ENCODE data around the gene TCIRG1.

DNA sequence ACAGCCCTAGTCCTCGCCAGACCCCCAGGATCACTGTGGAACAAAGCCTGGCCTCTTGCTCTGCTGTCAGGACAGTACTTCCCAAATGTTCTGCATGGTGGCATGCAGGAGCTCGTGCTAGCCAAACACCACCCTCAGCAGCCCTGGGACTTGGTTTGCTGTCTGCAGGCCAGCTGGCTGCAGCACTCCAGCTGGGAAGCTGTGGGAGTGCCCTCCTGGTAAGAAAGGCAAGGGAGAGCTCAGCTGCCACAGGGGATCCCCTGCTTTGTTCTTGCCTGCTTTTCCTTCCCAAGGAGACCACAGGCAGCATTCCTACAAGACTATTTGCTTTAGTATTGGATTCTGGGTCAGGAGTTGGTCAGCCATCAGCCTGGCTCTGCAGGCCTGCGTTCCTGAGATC, 27.9 kb downstream of the TCIRG1 start:
- TF ChIP-seq, protein P1, sequence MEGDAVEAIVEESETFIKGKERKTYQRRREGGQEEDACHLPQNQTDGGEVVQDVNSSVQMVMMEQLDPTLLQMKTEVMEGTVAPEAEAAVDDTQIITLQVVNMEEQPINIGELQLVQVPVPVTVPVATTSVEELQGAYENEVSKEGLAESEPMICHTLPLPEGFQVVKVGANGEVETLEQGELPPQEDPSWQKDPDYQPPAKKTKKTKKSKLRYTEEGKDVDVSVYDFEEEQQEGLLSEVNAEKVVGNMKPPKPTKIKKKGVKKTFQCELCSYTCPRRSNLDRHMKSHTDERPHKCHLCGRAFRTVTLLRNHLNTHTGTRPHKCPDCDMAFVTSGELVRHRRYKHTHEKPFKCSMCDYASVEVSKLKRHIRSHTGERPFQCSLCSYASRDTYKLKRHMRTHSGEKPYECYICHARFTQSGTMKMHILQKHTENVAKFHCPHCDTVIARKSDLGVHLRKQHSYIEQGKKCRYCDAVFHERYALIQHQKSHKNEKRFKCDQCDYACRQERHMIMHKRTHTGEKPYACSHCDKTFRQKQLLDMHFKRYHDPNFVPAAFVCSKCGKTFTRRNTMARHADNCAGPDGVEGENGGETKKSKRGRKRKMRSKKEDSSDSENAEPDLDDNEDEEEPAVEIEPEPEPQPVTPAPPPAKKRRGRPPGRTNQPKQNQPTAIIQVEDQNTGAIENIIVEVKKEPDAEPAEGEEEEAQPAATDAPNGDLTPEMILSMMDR (IDR thresholded peaks at IDR 0.05) = no peak
- TF ChIP-seq POLR2A (IDR thresholded peaks at IDR 0.05) = no peak
- TF ChIP-seq POLR2AphosphoS5 (IDR thresholded peaks at IDR 0.05) = no peak
- TF ChIP-seq EP300 (IDR thresholded peaks at IDR 0.05; ENCODE audit: low read depth) = no peak
